Heart right ventricle (tissue), 16 donors: ENCODE results near the gene PTPRU. TPM values are rescaled to one million over a fixed set of nuclear protein-coding genes. Genes with fewer than 3 reads are reported as not detected.

Experiments used
- ATAC-seq, 8 donors: fragments of 200-7000 bp; cut with Tn5 transposase; one replicate each; pipeline ENCODE4 v1.9.1; 2020; ENCODE audit warnings: mild to moderate bottlenecking in 8 of 8, moderate library complexity in 8 of 8, moderate number of reproducible peaks in 1 of 8
- DNase-seq, 2 donors: peaks; one replicate each; pipeline ENCODE4 v3.0.0-alpha.2; 2020
- H3K27ac ChIP-seq, 10 donors: fragments of 200-600 bp; sonication (generic) in 2 of 10; one replicate each; pipeline versions ENCODE4 v1.5.0 to v1.8.0; 2020 to 2022; ENCODE audit warnings: mild to moderate bottlenecking in 3 of 10
- H3K27me3 ChIP-seq, 7 donors: fragments of 200-600 bp; one replicate each; pipeline ENCODE4 v1.8.0; 2021 to 2022; ENCODE audit warnings: mild to moderate bottlenecking in 2 of 7
- H3K36me3 ChIP-seq, 9 donors: fragments of 200-600 bp; sonication (generic) in 1 of 9; one replicate each; pipeline versions ENCODE4 v1.5.0 to v1.8.0; 2020 to 2022; ENCODE audit warnings: mild to moderate bottlenecking in 2 of 9
- H3K4me1 ChIP-seq, 9 donors: fragments of 200-600 bp; sonication (generic) in 1 of 9; one replicate each; pipeline versions ENCODE4 v1.5.0 to v1.8.0; 2020 to 2022; ENCODE audit warnings: mild to moderate bottlenecking in 4 of 9
- H3K4me3 ChIP-seq, 10 donors: fragments of 200-600 bp; sonication (generic) in 2 of 10; one replicate each; pipeline versions ENCODE4 v1.5.0 to v1.8.0; 2020 to 2022; ENCODE audit warnings: mild to moderate bottlenecking in 7 of 10, moderate library complexity in 2 of 10
- H3K9me3 ChIP-seq, 11 donors: fragments of 200-600 bp in 10 of 11; sonication (generic) in 2 of 11; one replicate each; pipeline versions ENCODE4 v1.5.0 to v1.8.0; 2013 to 2022; ENCODE audit warnings: mild to moderate bottlenecking in 2 of 11, control low read depth in 1 of 11, moderate library complexity in 1 of 11
- CTCF ChIP-seq, 9 donors: fragments of 200-600 bp; sonication (generic) in 2 of 9; IDR thresholded peaks; one replicate each; pipeline versions ENCODE4 v1.5.0 to v1.8.0; 2021 to 2022; ENCODE audit warnings: antibody characterized with exemption in 9 of 9, mild to moderate bottlenecking in 5 of 9, moderate library complexity in 1 of 9
- WGBS, 2 donors: extraction: QIAGEN DNeasy Blood & Tissue Kit; methylation state at CpG; one replicate each; pipeline ENCODE4 v1.1.7; 2013; ENCODE audit warnings: inconsistent platforms in 1 of 2; 5-methylcytosine and 5-hydroxymethylcytosine counted together
- intact Hi-C, 10 donors: fragments of 100-400 bp; cut with DNase I; formaldehyde crosslinking; loops; one replicate each; pipeline versions ENCODE4 v1.11.1 to v1.14.2; 2022
- polyA plus RNA-seq, 2 donors: library from polyadenylated mRNA; stranded (reverse); fragments of 200-250 nt; gene quantifications; one replicate each; pipeline ENCODE4 v1.2.3, GENCODE V29; 2013
- total RNA-seq, 10 donors: library from RNA; stranded (reverse); fragmentation: NEBNext Ultra II Directional in 3 of 10; extraction: Animal tissue kit (Norgen Biotek cat#: 25700) in 3 of 10; gene quantifications; one replicate each; pipeline versions ENCODE4 v1.2.1 to v1.2.4, GENCODE V29; 2021 to 2023
- donor health status: Arrhythmogenic right ventricular cardiomyopathy.
- donor health status: ischemic (EF 13 %, LVEDD 7.1; RV severe dilation, severe dysfunction).
- donor health status: healthy with polysubstance abuse.
- donor health status: DM: no; HTN: yes; CAD: no.
- donor health status: DM: no; HTN: no; CAD: no.
- donor health status: ischemic (EF 25% LVEDD 6.9; RV normal size, moderate dysfunction).
- donor health status: ischemic (EF 25% LVEDD 5.7; RV mildly dilated, moderate dysfunction).
- donor health status: healthy.
- donor health status: DM: yes; HTN: yes; CAD: no.
- donor health status: Ischemic cardiomyopathy.
- donor health status: ischemic (EF 35%, LVEDD 5.7; RV mildly dilated, moderate dysfunction).
- donor health status: nonischemic (EF 11% LVEDD 7.7; RV severe dilation, severe dysfunction).
- donor health status: DM: yes; HTN: yes; CAD: no.
- donor health status: PGD.
- donor health status: ischemic (EF 29% LVEDD 5.4; RV normal size, mild dysfunction).
- donor health status: nonischemic (EF 23%, LVEDD 6.1; RV moderate dilation, normal function).

Gene PTPRU
- total and polyA plus RNA-seq, 12 donors = 8.6 to 29.8 (median 14.5) TPM

- H3K4me3 ChIP-seq = peak overlapping the region; percentile 52 to 82 (median 66)
- intact Hi-C loops = loop anchor here in 9 of 10 donors (1.0 to 10.0 kb wide), 20 partner anchors 468 to 1678 kb away; no protein-coding TSS in a partner anchor
- peak overlapping the region in 4 of 10 donors; percentile 13 to 47 (median 32) for H3K27ac ChIP-seq
- 1% methylated on average over 30 of the region's 30 CpGs for WGBS, 2 donors
- TF ChIP-seq CTCF (IDR thresholded peaks at IDR 0.05) = no peak
- peaks cover 5 to 26% (median 19%) of the 10 kb centered on the region in 9 donors for H3K4me1 ChIP-seq
- ATAC-seq (peak in 1 of 8 donors; percentile 2), DNase-seq (no peak)
- peaks cover 0 to 51% (median 0%) of the 10 kb centered on the region in 7 donors for H3K27me3 ChIP-seq
- no peaks in the 10 kb centered on the region for H3K9me3 ChIP-seq
- no peaks in the 10 kb centered on the region for H3K36me3 ChIP-seq
Observed at GRCh38 chr1:29236712-29237128, 398 bp downstream of the PTPRU start.

- WGBS, 2 donors = 0 to 1% methylated on average over 61 to 79 of the region's 79 CpGs
- ATAC-seq = peak; percentile 26 to 56 (median 49)
- Histone ChIP-seq H3K27me3 (peaks cover 0 to 51% (median 0%) of the 10 kb centered on the region in 7 donors), H3K4me3 (peak overlapping the region; percentile 52 to 82 (median 66)), H3K27ac (peak overlapping the region in 8 of 10 donors; percentile 13 to 73 (median 54)), H3K36me3 (no peaks in the 10 kb centered on the region), H3K4me1 (peaks cover 5 to 26% (median 19%) of the 10 kb centered on the region in 9 donors), H3K9me3 (no peaks in the 10 kb centered on the region)
- peak in 1 of 9 donors; percentile 16 for TF ChIP-seq CTCF (IDR thresholded peaks at IDR 0.05)
- intact Hi-C loops = loop anchor here in 9 of 10 donors (2.0 to 10.0 kb wide), 19 partner anchors 468 to 1678 kb away; no protein-coding TSS in a partner anchor
- peak; percentile 21 to 52 for DNase-seq
Observed at GRCh38 chr1:29237129-29237821, 953 bp downstream of the PTPRU start.

GRCh38 chr1:29237852-29238619 lies 1.7 kb downstream of the PTPRU start:
- H3K4me3 ChIP-seq = peak overlapping the region; percentile 5 to 82 (median 65)
- peak; percentile 21 to 64 (median 36) for ATAC-seq
- WGBS, 2 donors = 2 to 4% methylated on average over 68 to 93 of the region's 93 CpGs
- DNase-seq = peak in 1 of 2 donors; percentile 68
- intact Hi-C loops = loop anchor here in 9 of 10 donors (2.0 to 10.0 kb wide), 19 partner anchors 467 to 1677 kb away; no protein-coding TSS in a partner anchor
- peaks cover 5 to 26% (median 19%) of the 10 kb centered on the region in 9 donors for H3K4me1 ChIP-seq
- H3K27me3 ChIP-seq = peaks cover 0 to 51% (median 0%) of the 10 kb centered on the region in 7 donors
- H3K27ac ChIP-seq = peak overlapping the region in 8 of 10 donors; percentile 26 to 76 (median 48)
- H3K9me3 ChIP-seq = no peaks in the 10 kb centered on the region
- TF ChIP-seq CTCF (IDR thresholded peaks at IDR 0.05) = no peak
- no peaks in the 10 kb centered on the region for H3K36me3 ChIP-seq

- no peak for TF ChIP-seq CTCF (IDR thresholded peaks at IDR 0.05)
- intact Hi-C loops = loop anchor here in 9 of 10 donors (5.0 to 10.0 kb wide), 15 partner anchors 466 to 1676 kb away; no protein-coding TSS in a partner anchor
- Histone ChIP-seq H3K27ac (peak overlapping the region in 8 of 10 donors; percentile 26 to 76 (median 48)), H3K4me1 (peaks cover 5 to 26% (median 19%) of the 10 kb centered on the region in 9 donors), H3K9me3 (no peaks in the 10 kb centered on the region), H3K4me3 (peak overlapping the region in 9 of 10 donors; percentile 38 to 82 (median 67)), H3K27me3 (peaks cover 0 to 51% (median 0%) of the 10 kb centered on the region in 7 donors), H3K36me3 (no peaks in the 10 kb centered on the region)
- 45 to 53% methylated on average over 11 of the region's 11 CpGs for whole genome bisulfite sequencing, 2 donors
- DNase-seq = no peak
- ATAC-seq = no peak
Observed at GRCh38 chr1:29238620-29239002, 2.3 kb downstream of the PTPRU start.
